Esophagus squamous epithelium (tissue), 4 donors: Measurements from ENCODE around the gene NLK.
"Not testable (repeated sequence)": the region's sequence is repeated elsewhere in the genome, so short reads cannot be mapped to it uniquely, and the experiment has no call there.

ENCODE experiments used
- POLR2A ChIP-seq, 4 donors: fragments of 450-650 bp; IDR thresholded peaks; one replicate each; pipeline ENCODE4 v1.6.1; 2017; ENCODE audit warnings: antibody characterized with exemption in 4 of 4, mild to moderate bottlenecking in 4 of 4, moderate library complexity in 3 of 4
- TF ChIP-seq, protein P1 (sequence below), 6 experiments: fragments of 450-650 bp in 4 of 6; fragments of 200-600 bp in 2 of 6; sonication (generic) in 2 of 6; IDR thresholded peaks; one replicate each; pipeline ENCODE4 v1.5.1; 2016 to 2019; ENCODE audit warnings: antibody characterized with exemption in 6 of 6, mild to moderate bottlenecking in 4 of 6, moderate library complexity in 4 of 6

GRCh38 chr17:28230607-28231006, 188.1 kb downstream of the NLK start:
- TF ChIP-seq, protein P1, sequence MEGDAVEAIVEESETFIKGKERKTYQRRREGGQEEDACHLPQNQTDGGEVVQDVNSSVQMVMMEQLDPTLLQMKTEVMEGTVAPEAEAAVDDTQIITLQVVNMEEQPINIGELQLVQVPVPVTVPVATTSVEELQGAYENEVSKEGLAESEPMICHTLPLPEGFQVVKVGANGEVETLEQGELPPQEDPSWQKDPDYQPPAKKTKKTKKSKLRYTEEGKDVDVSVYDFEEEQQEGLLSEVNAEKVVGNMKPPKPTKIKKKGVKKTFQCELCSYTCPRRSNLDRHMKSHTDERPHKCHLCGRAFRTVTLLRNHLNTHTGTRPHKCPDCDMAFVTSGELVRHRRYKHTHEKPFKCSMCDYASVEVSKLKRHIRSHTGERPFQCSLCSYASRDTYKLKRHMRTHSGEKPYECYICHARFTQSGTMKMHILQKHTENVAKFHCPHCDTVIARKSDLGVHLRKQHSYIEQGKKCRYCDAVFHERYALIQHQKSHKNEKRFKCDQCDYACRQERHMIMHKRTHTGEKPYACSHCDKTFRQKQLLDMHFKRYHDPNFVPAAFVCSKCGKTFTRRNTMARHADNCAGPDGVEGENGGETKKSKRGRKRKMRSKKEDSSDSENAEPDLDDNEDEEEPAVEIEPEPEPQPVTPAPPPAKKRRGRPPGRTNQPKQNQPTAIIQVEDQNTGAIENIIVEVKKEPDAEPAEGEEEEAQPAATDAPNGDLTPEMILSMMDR (IDR thresholded peaks at IDR 0.05) = not testable (repeated sequence)
- TF ChIP-seq POLR2A (IDR thresholded peaks at IDR 0.05) = not testable (repeated sequence)
